Activated CD4-positive, alpha-beta T cell treated with anti-CD3 and anti-CD28 coated beads, Interleukin-2, amount 50 U/mL, for 16 hours (primary cell): ENCODE results near the gene FAS.

Experiments
- DNase-seq: peaks from one replicate; pipeline ENCODE4 v3.0.0-alpha.2; 2020

FAS gene

DNA sequence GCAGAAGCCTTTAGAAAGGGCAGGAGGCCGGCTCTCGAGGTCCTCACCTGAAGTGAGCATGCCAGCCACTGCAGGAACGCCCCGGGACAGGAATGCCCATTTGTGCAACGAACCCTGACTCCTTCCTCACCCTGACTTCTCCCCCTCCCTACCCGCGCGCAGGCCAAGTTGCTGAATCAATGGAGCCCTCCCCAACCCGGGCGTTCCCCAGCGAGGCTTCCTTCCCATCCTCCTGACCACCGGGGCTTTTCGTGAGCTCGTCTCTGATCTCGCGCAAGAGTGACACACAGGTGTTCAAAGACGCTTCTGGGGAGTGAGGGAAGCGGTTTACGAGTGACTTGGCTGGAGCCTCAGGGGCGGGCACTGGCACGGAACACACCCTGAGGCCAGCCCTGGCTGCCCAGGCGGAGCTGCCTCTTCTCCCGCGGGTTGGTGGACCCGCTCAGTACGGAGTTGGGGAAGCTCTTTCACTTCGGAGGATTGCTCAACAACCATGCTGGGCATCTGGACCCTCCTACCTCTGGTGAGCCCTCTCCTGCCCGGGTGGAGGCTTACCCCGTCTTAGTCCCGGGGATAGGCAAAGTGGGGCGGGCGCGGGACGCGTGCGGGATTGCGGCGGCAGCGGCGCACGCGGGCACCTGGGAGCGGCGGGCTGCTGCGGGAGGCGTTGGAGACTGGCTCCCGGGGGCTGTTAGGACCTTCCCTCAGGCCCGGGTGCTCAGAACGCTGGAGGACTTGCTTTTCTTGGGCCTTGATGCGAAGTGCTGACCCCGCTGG lies at the start of gene FAS:
Gene FAS (plus strand): TSS at position 415 of the 777 bp plus-strand sequence. CDS start 79 bp downstream, at position 494.
- peak; percentile 86 for DNase-seq

DNA sequence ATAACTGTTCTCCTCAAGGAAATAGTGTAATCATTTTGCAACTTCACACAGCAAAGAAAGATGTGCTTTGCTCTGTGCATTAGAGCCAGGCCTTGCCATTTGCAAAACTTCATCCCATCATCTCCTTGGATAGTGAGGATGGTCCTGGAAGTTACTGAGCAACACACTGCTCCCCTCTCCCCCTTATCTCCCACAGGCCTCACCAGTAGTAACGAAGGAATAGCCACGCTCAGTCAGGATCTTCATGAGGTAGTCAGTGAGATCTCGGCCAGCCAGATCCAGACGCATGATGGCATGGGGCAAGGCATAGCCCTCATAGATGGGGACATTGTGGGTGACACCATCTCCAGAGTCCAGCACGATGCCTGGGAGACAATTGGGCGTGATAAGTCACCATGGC lies 49.6 kb upstream of the FAS start:
- no peak for DNase-seq

DNA sequence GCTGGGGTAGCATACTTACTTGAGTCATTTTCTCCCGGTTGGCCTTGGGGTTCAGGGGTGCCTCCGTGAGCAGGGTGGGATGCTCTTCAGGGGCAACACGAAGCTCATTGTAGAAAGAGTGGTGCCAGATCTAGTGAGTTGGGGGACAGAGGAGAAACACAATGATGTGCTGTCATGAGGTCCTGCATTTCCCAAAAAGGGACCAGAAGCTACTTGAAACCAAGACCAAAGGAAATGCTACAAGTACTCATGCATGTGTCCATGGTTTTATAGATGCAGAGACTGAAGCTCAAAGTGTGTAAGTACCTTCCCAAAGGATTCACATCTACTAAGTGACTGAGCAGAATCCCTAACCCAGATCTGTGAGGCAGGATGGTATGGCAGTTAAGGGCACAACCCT lies 46.8 kb upstream of the FAS start:
- DNase-seq, result no peak

DNA sequence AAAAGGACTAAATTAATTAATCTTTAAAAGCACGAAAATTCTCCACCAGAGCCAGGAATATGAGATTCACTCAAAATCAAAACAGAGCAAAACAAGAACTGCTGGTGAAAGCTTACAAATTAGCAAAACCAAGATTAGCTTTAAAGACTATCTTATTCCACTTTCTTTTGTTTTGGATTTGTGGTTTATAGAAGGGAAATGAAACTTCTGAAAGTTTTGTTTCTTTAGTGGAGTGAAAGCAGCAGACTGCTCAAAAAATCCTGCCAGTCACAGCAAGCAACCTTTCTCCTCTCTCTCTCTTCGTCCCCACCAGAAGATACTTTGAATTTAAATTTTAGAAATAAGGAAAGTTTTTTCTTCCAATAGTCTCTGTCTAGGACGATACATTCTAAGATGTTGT lies 45.8 kb upstream of the FAS start:
- DNase-seq, result peak; percentile 12

DNA sequence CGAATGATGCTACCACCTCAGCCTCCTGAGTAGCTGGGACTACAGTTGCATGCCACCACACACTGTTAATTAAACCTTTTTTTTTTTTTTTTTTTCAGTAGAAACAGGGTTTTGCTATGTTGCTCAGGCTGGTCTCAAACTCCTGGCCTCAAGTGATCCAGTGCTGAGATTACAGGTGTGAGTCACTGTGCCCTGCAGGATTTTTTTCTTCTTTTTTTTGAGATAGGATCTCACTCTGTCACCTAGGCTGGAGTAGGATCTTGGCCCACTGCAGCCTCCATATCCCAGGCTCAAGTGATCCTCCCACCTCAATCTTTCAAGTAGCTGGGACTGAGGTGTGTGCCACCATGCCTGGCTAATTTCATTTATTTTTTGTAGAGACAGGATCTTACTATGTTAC lies 44.4 kb upstream of the FAS start:
- DNase-seq, result no peak

DNA sequence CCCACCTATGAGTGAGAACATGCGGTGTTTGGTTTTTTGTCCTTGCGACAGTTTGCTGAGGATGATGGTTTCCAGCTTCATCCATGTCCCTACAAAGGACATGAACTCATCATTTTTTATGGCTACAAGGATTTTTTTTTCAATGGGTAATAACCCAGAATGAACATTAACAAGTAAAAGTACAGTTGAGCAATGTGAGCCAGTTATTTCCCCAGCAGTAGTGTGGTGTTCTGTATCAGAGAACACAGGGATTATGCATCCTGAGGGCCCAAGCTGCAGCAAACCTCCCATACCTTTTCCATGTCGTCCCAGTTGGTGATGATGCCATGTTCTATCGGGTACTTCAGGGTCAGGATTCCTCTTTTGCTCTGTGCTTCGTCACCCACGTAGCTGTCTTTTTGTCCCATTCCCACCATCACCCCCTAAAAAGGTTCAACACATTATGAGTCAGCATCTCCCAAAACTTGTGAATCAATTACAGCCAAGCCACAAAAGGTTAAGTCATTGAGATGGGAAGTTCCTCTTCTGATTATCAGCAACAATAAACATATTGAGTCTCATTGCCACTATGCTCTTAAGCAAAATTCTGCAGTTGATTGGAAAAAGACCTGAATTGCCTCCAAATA lies 43.5 kb upstream of the FAS start:
- no peak for DNase-seq

DNA sequence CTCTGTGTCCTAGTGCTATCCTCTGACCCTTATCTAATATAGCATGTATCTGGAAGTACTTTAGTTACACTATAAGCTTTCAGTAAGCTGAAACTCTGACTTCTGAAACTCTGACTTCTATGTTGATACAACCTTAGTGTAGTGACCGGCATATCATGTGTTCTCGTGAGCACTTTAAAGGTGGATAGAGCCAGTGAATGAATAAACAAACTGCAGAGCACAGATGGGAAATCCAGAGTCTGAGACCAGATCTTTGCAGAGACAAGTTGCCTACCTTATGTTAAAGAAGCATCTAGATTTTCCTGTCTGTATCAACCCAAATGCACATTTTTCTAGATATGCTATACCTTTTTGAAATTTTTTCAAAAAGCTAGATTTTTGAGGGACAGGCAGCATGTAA lies 41.5 kb upstream of the FAS start:
- DNase-seq, result no peak

DNA sequence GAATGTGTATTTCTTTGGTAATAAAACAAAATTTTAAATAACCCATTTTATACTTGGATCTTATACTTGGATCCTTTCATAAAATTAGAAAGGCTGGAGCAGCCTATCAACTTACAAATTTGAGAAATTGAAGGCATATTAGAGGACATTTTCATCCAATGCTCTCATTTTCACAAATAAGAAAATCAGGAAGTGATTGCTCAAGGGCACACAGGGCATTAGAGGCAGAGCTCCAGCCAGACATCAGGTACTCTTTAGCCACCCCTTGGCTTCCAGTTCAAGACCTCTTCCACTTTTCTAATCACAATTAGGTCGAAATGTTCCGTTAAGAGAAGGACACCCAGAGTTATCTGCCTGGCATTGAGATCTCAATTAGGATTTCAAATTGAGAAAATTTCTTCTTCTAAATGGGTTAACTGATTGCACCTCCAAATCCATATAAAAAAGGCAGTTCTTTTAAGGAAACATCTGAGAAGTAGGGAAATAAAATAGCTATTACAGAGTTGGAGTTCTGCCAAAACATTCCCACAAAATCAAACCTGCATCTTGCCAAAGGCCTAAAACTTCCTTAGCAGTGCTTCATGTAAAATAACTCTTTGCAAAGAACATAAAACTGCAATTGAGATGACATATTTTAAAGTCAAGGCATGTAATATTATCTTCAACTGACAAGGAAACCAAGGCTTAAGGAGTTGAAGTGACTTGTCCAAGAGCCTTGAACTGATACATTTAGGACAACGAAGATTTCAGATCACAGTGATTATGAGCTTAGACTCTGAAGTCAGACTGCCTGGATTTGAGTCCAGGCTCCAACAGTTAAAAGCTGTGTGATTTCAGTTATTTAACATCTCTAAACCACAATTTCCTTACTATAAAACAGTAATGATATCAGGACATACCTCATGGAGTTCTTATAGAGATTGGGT lies 40.4 kb upstream of the FAS start:
- DNase-seq, result no peak

DNA sequence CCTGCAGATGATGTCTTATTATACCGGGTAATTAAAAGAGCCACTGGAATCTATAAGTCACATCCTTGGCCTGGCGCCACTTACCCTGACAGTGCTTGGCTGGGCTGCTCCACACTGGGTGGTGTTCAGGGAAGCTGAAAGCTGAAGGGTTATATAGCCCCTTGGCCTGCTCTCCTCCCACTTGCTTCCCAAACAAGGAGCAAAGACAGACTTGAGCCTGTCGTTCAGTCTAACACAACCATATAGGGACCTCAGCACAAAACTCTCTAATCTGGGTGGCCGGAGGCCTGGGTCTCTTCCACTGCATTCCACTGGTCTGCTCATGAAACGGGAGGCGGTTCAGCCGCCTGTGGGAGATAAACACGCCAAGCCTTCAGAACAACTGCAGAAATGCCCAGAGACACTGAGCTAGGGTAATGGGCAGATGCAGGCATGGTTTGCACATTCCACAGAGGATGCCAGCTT lies 37.9 kb upstream of the FAS start, which contains the start of gene ACTA2:
Gene ACTA2 (minus strand): TSS at position 127 of the 465 bp plus-strand sequence. CDS start 3,843 bp downstream, outside the sequence.
- DNase-seq, result no peak

DNA sequence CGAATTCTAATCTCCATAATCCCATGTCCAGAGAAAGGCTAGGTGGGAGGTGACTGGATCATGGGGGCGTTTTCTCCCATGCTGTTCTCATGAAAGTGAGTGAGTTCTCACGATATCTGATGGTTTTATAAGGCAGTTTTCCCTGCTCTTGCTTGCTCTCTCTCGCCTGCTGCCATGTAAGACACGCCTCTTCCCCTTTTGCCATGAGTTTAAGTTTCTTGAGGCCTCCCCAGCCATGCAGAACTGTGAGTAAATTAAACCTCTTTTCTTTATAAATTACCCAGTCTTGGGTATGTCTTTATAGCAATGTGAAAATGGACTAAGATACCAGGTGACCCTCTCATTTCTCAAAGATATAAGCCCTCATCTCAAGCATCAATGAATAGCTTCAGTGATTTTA lies 36.9 kb upstream of the FAS start:
- DNase-seq, result no peak

DNA sequence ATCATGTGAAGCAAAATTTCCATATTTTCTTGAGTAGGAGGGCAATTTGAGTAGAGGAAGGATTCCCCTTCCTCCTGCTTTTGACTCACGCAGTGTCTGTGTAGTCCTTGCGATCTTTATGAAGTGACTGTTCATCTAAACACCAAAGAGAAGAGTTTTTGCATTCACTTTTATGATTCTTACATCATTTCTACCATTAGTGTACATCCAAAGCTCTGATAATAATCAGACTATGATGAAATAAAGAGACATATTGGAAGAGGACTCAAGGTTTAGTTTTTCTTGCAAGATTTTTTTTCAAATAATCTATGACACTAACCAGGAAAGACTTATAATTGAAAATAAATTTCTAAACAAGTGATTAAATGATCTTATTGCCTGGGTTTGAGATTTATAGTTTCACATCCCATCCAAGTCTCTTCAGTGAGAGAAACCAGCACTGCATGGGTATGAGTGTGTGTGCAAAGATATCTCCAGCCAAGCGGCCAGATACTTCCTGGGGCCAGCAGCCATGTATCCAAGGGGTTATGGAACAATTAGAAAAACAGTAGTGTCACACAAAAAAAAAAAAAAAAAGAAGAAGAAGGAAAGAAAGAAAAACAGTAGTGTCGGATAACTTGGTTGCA lies 36.0 kb upstream of the FAS start:
- no peak for DNase-seq

DNA sequence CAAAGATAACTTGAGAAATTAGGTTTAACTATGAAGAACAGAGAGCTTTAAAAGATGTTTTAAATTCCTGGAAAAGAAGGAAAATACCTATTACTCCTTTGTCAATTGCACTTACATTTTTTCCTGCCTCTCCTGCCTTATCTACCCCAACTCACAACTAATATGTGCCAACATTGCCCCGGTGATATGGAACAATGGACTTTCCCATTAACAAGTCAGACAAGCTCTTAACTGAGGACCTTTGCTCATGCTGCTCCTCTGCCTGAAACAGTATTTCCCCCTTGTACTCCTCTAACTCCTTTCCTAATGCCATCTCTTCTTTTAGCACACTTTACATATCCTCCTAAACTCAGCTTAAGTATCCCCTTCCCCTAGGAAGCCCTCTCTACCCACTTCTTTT lies 33.2 kb upstream of the FAS start:
- no peak for DNase-seq

DNA sequence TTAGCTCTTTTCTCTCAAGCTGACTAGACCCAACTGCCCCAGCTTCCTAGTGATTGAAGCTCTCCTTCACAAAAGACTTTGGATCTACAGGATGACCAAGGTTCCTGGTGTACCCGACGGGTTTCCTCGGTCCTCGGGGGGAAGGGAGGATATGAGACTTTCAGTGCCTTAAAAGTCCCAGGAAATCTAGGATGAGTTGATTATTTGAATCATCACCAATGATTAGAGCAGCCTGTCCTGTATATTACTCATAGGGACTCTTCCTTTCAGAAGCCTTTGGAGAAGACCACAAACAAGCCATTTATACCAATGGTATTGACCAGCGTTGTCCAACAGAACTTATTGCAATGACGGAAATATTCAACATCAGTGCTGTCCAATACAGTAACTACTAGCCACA lies 31.9 kb upstream of the FAS start:
- DNase-seq, result no peak

DNA sequence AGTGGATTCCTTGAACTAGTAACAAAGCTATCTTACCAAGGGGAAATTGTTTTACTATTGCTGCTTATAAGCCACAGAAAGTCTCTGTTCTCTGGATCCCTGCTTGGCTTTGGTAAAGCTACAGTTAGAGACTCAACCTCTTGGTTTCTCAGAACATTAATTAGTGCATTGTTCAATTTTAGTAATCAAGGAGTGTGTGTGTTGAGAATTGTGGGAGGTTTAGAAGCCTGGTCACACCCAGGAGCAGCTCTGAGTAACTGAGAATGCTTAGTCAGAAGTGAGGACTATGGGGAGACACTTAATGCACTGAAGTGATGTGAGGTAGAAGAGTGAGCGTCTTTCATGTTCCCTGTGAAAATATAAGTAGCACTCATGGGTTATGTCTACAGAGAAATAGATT lies 29.8 kb upstream of the FAS start:
- DNase-seq, result peak; percentile 53

DNA sequence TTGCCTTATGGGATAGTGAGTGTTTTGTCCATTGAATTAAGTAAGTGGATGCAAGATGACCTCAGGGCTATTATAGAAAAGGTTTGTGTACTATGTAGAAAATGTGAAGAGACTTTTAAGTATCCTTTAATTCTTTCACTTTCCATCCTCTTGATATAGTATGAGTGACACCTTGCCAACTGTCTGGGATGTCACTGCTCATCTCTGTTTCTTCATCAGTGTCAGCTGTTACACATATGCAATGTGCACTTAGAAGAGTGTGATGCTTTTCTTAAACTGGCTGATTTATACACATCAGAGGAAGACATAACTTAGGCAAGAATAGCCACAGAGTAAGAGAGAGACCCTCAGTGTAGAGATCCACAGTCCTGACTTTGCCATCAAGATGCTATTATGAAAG lies 29.3 kb upstream of the FAS start:
- DNase-seq, result no peak

DNA sequence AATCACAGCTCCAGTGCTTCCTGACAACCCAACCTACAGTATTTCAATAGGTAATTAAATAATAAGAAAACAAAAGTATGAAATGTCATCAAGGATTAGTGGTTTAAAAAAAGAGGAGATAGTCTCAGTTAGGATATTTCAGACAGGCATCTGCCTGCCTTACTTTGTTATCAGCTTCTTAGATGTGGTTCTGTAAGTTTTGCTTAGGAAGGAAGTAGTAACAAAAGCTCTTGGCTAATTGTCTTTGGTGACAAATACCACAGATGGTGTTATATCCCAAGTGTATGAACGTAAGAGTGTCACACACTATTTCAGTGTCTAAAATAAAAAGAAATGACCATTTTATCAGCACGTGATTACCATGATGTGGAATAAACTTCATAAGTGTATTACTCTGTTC lies 28.3 kb upstream of the FAS start:
- DNase-seq, result no peak

DNA sequence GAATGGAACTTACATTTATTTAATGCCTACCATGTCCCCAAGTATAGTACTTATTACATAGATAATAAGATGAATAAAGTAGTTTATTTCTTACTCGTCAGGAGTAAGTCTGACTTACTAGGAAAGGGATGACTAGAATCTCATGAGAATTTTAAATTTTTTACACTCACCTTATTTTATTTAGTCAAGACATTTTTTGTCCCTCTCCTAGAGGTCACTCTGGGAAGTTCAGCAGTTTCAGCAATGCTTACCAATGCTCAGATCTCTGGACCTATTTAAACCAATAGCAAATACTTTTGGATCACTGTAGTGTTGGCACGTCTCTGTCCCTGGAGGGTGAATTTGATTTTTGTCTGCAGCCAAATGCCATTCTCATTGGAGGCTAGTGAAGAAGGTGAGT lies 27.3 kb upstream of the FAS start:
- no peak for DNase-seq

DNA sequence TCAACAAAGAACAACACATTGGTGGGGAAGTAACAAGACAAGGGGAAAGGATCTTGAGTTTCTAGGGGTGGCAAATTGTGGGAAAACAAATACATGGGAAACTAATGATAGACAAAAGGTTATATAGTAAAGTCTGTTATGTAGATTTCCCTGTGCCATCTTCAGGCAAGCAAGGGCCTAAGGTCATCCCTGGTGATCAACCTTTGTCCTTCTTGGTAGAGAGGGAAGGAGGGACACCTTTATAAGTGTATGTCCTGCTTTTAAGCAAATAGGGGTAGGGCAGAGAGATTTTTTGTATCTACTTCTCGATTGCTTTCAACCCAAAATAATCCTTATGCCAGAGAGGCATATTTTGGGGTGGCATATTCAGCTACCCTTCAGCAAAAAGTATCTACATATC lies 26.2 kb upstream of the FAS start:
- DNase-seq, result no peak

DNA sequence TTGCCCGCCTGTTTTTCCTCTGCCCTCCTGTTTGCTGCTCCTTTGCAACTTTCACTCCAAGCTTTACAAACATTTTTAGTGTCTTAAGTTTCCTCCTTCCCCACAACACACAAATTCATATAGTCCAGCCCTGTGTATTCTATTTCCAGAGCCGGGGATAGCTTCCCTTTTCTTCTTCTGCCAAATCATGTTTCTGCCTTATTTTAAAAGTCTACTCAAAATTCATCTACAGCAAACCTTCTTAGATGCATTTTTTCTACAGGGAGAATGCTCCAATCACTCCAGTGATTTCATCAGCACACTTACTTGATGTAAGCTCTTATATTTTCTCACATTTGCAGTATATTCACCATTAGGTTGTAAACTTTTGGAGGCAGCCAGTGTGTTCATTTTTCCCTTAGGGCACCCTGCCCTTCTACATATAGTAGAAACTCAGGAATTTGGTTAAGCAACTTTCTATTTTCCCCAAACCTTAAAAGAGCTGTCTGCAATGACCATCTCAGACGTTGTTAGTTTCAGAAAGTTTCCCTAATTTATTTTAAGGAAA lies 25.7 kb upstream of the FAS start:
- no peak for DNase-seq

DNA sequence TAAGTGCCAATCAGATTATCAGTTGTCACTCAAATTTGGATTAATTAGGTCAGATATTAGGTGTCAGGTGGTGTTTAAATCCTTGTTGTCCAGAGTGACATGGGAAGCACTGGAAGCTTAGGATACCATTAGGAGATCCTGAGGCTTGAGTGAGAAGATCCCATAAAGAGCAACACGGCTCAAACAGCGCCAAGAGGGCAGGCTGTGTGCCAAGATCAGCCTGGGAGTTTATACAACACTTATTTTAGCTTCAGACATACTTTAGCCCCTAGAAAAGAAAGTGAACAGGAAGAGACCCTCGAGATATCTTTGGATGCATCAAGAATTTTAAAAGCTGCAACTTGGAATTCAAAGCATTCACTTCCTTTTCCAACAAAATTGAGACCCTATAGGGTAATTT lies 23.8 kb upstream of the FAS start:
- DNase-seq, result no peak

DNA sequence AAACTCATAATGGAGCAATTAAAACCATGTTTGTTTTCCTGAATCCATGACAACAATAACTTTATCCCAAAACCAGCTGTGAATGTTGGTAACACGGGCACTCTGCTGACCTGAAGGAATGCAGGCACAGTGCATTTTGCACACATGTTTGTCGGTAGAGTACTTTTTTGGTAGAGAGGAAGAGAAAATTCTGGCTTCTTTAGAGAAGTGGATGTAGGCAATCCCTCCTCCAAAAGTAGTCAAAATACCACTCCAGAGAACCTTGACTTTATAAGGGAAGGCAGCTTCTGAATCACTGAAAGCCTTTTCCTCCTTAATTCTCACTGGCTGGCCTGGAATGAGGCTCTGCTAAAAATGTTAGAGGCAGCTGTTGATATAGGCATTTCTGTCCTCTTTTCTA lies 22.2 kb upstream of the FAS start:
- DNase-seq, result no peak

DNA sequence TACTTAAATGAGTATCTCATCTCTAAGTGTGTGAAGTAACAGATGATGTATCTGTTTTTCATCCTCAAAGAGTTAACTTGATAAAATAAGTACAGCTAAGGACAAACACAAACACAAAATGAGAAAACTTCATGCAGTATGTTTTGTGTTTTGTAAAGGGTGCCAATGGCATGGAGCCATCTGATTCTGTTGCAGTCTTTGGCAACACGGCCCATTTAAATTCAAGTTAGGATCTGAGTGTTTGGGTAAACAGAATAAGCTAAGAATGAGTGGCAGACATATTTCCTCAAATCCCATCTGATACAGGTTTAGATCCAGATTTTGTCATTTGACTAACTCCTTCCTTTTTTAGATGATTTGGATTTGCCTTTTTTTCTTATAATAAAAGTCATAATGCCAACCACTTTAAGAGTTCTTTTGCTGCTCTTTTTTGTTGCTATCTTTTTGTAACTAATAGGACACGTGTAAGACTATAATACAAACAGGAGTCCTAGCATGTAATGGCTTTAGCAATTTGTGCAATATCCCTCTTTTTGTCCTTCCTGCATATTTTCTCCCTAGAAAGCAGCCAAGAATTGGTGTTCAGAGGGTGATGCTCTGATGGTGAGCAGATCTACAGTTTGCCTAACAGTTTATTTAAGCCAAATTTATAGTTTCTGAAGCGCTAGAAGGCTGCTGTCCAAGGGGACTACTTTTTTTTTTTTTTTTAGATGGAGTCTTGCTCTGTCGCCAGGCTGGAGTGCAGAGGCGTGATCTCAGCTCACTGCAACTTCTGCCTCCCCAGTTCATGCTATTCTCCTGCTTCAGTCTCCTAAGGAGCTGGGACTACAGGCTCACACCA lies 19.2 kb upstream of the FAS start:
- no peak for DNase-seq
